HepG2 (cell line): ENCODE data around the gene PRKAR2B. TPM values are rescaled to one million over a fixed set of nuclear protein-coding genes. Genes with fewer than 3 reads are reported as not detected.

Source experiments
- ATAC-seq: fragments of 200-7000 bp; cut with Tn5 transposase; 3 replicates; pipeline ENCODE4 v1.9.1; 2020; ENCODE audit warnings: mild to moderate bottlenecking, moderate library complexity
- BruUV-seq: library from RNA; stranded (reverse); fragments of 400-500 nt; replicated peaks from 2 replicates; lab custom pipeline; 2021; lab: Mats Ljungman, UMichigan
- CTCF ChIA-PET: fragments of 300-600 bp; formaldehyde crosslinking; extraction: SDS; loops from one replicate; lab custom pipeline; 2021; ENCODE audit warnings: low total read pairs, inconsistent platforms, low intra/inter-chr PET ratio; lab: Yijun Ruan, JAX
- POLR2A ChIA-PET: fragments of 350-600 bp; sonication (Branson Sonifier 250); formaldehyde crosslinking; loops from one replicate; lab custom pipeline; 2020; ENCODE audit warnings: antibody characterized with exemption, inconsistent platforms; lab: Yijun Ruan, JAX
- DNase-seq: peaks from one replicate; pipeline ENCODE4 v3.0.0-alpha.2; 2015; ENCODE audit warnings: low spot score
- FAIRE-seq: peaks from 3 replicates; lab custom pipeline; 2011; peaks lifted over from hg19 to GRCh38; lab: Jason Lieb, UNC
- H2AFZ ChIP-seq: one replicate; pipeline ENCODE4 v1.6.1; 2011; ENCODE audit warnings: low read length, inconsistent platforms
- H3K27ac ChIP-seq: fragments of 300-600 bp; 3 replicates; pipeline ENCODE4 v1.8.0; 2011; ENCODE audit warnings: mixed run types, mild to moderate bottlenecking, mixed read lengths, low read length, inconsistent platforms; ENCODE audit not compliant: insufficient read depth; ENCODE audit errors: extremely low read length
- H3K27me3 ChIP-seq, 2 experiments: fragments of 200-600 bp in 1 of 2; 2 replicates in 1 of 2; 3 replicates in 1 of 2; pipeline versions ENCODE4 v1.6.0 to v1.8.0; 2011; ENCODE audit warnings: low read length in 2 of 2, mild to moderate bottlenecking in 2 of 2, moderate library complexity in 2 of 2, inconsistent platforms in 1 of 2; ENCODE audit not compliant: insufficient read depth in 2 of 2, control insufficient read depth in 1 of 2
- H3K36me3 ChIP-seq, 2 experiments: fragments of 200-600 bp in 1 of 2; replicated peaks in 1 of 2; 2 replicates in 1 of 2; 3 replicates in 1 of 2; pipeline versions ENCODE4 v1.5.1 to v1.8.0; 2011; ENCODE audit warnings: low read length in 2 of 2, inconsistent platforms in 1 of 2; ENCODE audit not compliant: insufficient read depth in 2 of 2, control insufficient read depth in 1 of 2
- H3K4me1 ChIP-seq: 2 replicates; pipeline ENCODE4 v1.5.1; 2012; ENCODE audit warnings: low read length, inconsistent platforms; ENCODE audit not compliant: insufficient read depth
- H3K4me2 ChIP-seq: 2 replicates; pipeline ENCODE4 v1.6.0; 2011; ENCODE audit warnings: low read depth, low read length, inconsistent platforms
- H3K4me3 ChIP-seq, 3 experiments: fragments of 200-600 bp in 1 of 3; sonication (generic), shearing (Covaris generic) in 1 of 3; replicated peaks in 1 of 3; 2 replicates each; pipeline ENCODE4 v1.5.1; 2011 to 2016; ENCODE audit warnings: low read length in 3 of 3, inconsistent platforms in 2 of 3, low read depth in 2 of 3, mild to moderate bottlenecking in 2 of 3, control low read depth in 1 of 3, mixed read lengths in 1 of 3; ENCODE audit not compliant: insufficient read depth in 1 of 3
- H3K79me2 ChIP-seq: one replicate; pipeline ENCODE4 v1.6.1; 2011; ENCODE audit warnings: low read length, inconsistent platforms; ENCODE audit not compliant: insufficient read depth
- H3K9ac ChIP-seq: 2 replicates; pipeline ENCODE4 v1.6.0; 2011; ENCODE audit warnings: mild to moderate bottlenecking, low read depth, low read length, inconsistent platforms; ENCODE audit not compliant: insufficient read depth
- H3K9me3 ChIP-seq: 2 replicates; pipeline ENCODE4 v1.5.1; 2012; ENCODE audit warnings: mild to moderate bottlenecking, low read length
- H4K20me1 ChIP-seq: 2 replicates; pipeline ENCODE4 v1.6.0; 2011; ENCODE audit warnings: inconsistent platforms, mild to moderate bottlenecking, low read length, moderate library complexity; ENCODE audit not compliant: insufficient read depth
- AHR ChIP-seq: IDR thresholded peaks from 2 replicates; pipeline ENCODE4 v1.6.1; 2018; ENCODE audit warnings: missing genetic modification reagents, missing compliant biosample characterization
- AKAP8 ChIP-seq: sonication (generic); formaldehyde crosslinking; IDR thresholded peaks from 2 replicates; pipeline ENCODE4 v1.5.1; 2020; ENCODE audit warnings: mild to moderate bottlenecking, missing genetic modification reagents
- CTCF ChIP-seq: sonication (generic); formaldehyde crosslinking; IDR thresholded peaks from 2 replicates; pipeline ENCODE4 v1.5.0; 2020; ENCODE audit warnings: mild to moderate bottlenecking, missing genetic modification reagents, moderate library complexity
- JUNB ChIP-seq: sonication (generic); formaldehyde crosslinking; IDR thresholded peaks from 2 replicates; pipeline ENCODE4 v1.8.0; 2022; ENCODE audit warnings: missing genetic modification reagents, mild to moderate bottlenecking, borderline replicate concordance
- MED8 ChIP-seq: sonication (generic); formaldehyde crosslinking; IDR thresholded peaks from 2 replicates; pipeline ENCODE4 v1.8.1; 2023; ENCODE audit warnings: mild to moderate bottlenecking, missing genetic modification reagents; ENCODE audit not compliant: insufficient replicate concordance
- NCOR1 ChIP-seq: fragments of 200-600 bp; sonication (generic); IDR thresholded peaks from 2 replicates; pipeline ENCODE4 v1.7.0; 2017; ENCODE audit warnings: antibody characterized with exemption, low read length, borderline replicate concordance
- TAF1 ChIP-seq: sonication (generic); formaldehyde crosslinking; IDR thresholded peaks from 2 replicates; pipeline ENCODE4 v1.4.0; 2020; ENCODE audit warnings: missing genetic modification reagents
- ZBTB43 ChIP-seq: sonication (generic); formaldehyde crosslinking; conservative IDR thresholded peaks from 2 replicates; pipeline ENCODE4 v1.4.0; 2020; ENCODE audit warnings: missing genetic modification reagents
- ZNF205 ChIP-seq: IDR thresholded peaks from 2 replicates; pipeline ENCODE4 v1.6.1; 2018; ENCODE audit warnings: missing biosample characterization, missing genetic modification reagents
- ZNF276 ChIP-seq: sonication (generic); formaldehyde crosslinking; IDR thresholded peaks from 2 replicates; pipeline ENCODE4 v1.4.0; 2020; ENCODE audit warnings: mild to moderate bottlenecking, low read depth, missing genetic modification reagents
- ZNF383 ChIP-seq: sonication (generic); formaldehyde crosslinking; IDR thresholded peaks from 2 replicates; pipeline ENCODE4 v1.4.0; 2020; ENCODE audit warnings: missing genetic modification reagents, mild to moderate bottlenecking, borderline replicate concordance
- ZNF441 ChIP-seq: sonication (generic); formaldehyde crosslinking; IDR thresholded peaks from 2 replicates; pipeline ENCODE4 v1.7.0; 2021; ENCODE audit warnings: missing genetic modification reagents, borderline replicate concordance
- ZNF883 ChIP-seq: sonication (generic); formaldehyde crosslinking; IDR thresholded peaks from 2 replicates; pipeline ENCODE4 v1.5.1; 2020; ENCODE audit warnings: mild to moderate bottlenecking, missing genetic modification reagents; ENCODE audit errors: not compliant biosample characterization
- ZSCAN12 ChIP-seq: sonication (generic); formaldehyde crosslinking; IDR thresholded peaks from 2 replicates; pipeline ENCODE4 v1.9.0; 2021; ENCODE audit warnings: mild to moderate bottlenecking, missing genetic modification reagents
- ZSCAN25 ChIP-seq: sonication (generic); formaldehyde crosslinking; IDR thresholded peaks from 2 replicates; pipeline ENCODE4 v1.8.0; 2022; ENCODE audit warnings: mild to moderate bottlenecking, missing genetic modification reagents
- WGBS: methylation state at CpG from one replicate; pipeline ENCODE4 v1.1.6; 2017; ENCODE audit warnings: low lambda C conversion rate; 5-methylcytosine and 5-hydroxymethylcytosine counted together
- in situ Hi-C: cut with HindIII; loops from 2 replicates; pipeline ENCODE4 v1.10.0; 2017; ENCODE audit warnings: low pct_unique_long_range_greater_than_20kb; ENCODE audit not compliant: extremely low pct_ligation_motif_present
- intact Hi-C: fragments of 100-400 bp; cut with micrococcal nuclease; formaldehyde crosslinking; loops from one replicate; pipeline ENCODE4 v1.10.0; 2022; ENCODE audit not compliant: unreplicated experiment
- polyA plus RNA-seq, 8 experiments: library from polyadenylated mRNA; depleted of rRNA in 3 of 8; stranded (reverse) in 7 of 8; unstranded in 1 of 8; fragments of >200 nt; fragmentation: Illumina TruSeq in 4 of 8; extraction: Trizol in 4 of 8; gene quantifications; 2 replicates each; pipeline versions ENCODE4 v1.2.1 to v1.2.3, GENCODE V29; 2011 to 2016; ENCODE audit warnings: low read depth in 4 of 8, missing spikeins in 1 of 8, mixed read lengths in 1 of 8; ENCODE audit not compliant: insufficient read depth in 1 of 8
- total RNA-seq, 5 experiments: library from RNA; depleted of rRNA; stranded (reverse); fragments of >200 nt; fragmentation: Illumina TruSeq; extraction: Trizol; gene quantifications; 2 replicates each; pipeline ENCODE4 v1.2.3, GENCODE V29; 2016; ENCODE audit warnings: low read depth in 1 of 5
- TF ChIP-seq, protein P1 (sequence below): sonication (generic); formaldehyde crosslinking; IDR thresholded peaks from 2 replicates; pipeline ENCODE4 v1.5.1; 2020; ENCODE audit warnings: mild to moderate bottlenecking, missing genetic modification reagents

PRKAR2B gene
- total and polyA plus RNA-seq, 2 of the 13 experiments (the other 11 are each of a cell fraction or from before 2014, with no cell fraction given): not detected

DNA sequence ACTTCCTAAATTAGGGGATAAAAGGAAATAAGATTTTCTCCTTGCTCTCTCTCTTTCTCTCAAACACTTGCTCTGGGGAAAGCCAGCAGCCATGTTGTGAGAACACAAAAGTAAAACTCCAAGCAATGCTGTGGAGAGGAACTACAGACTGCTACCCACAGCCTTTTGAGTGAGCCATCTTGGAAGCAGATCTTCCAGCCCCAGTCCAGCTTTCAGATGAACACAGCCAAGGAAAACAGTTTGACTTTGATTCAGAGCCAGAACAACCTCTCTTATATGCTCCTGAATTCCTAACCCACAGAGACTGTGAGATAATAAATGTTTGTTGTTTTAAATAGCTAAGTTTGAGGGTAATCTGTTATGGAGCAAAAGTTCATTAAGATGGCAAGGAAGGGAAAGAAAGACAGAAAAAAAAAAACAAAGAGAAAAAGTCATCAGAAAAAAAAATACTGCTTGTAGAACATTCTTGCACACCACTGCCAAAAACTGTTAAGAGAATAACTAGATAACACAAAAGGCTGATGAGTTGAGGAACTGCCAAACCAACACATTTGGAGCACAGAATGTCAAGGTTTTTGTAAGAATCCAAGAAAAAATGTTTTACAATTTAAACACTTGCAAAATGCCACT, 20.9 kb upstream of the PRKAR2B start (continued):
- TF ChIP-seq ZNF883: no peak

DNA sequence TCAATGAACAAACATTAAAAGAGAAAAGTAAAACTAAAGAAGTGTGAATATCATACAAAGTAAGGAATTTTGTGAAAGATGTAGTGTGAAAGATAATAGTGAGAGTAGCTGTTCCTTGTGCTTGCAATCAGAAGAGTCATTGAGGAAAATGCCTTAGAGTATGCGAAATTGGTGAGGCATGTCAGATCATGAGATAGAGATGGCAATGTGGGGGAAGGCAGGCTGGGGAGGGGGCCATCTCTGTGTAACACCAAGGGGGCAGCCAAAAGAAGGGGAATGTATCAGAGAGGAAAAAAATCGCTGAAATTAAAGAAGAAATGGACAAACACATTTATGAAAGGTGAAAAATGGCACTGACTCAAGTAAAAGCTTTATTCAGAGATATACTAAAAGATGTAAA, 19.6 kb upstream of the PRKAR2B start:
- WGBS: 1% methylated on average over 2 of the region's 2 CpGs
- no TSS peak for BruUV-seq
- Histone ChIP-seq H3K9me3 (no peaks in the 10 kb centered on the region), H3K27me3 (no peaks in the 10 kb centered on the region), H2AFZ (no peak overlapping the region), H3K4me1 (no peaks in the 10 kb centered on the region), H3K9ac (no peak overlapping the region), H3K4me2 (no peak overlapping the region), H3K4me3 (no peak overlapping the region), H3K36me3 (no peaks in the 10 kb centered on the region), H3K79me2 (no peaks in the 10 kb centered on the region), H3K27ac (no peak overlapping the region), H4K20me1 (no peaks in the 10 kb centered on the region)
- DNase-seq (no peak), ATAC-seq (no peak), FAIRE-seq (no peak)
- ChIA-PET CTCF (no interaction called here), POLR2A (no interaction called here)
- in situ Hi-C loops (no loop called here), intact Hi-C loops (no loop called here)
- TF ChIP-seq ZSCAN12 (CRISPR knock-in tag) (no peak), AKAP8 (CRISPR knock-in tag) (no peak), ZNF205 (CRISPR knock-in tag) (no peak), AHR (CRISPR knock-in tag) (no peak), MED8 (CRISPR knock-in tag) (no peak), ZNF441 (CRISPR knock-in tag) (no peak), JUNB (CRISPR knock-in tag) (no peak), NCOR1 (no peak), CTCF (CRISPR knock-in tag) (no peak), ZSCAN25 (no peak), ZNF276 (CRISPR knock-in tag) (no peak), ZNF383 (CRISPR knock-in tag) (no peak), TAF1 (CRISPR knock-in tag) (no peak), ZBTB43 (CRISPR knock-in tag) (no peak)
- TF ChIP-seq, protein P1, sequence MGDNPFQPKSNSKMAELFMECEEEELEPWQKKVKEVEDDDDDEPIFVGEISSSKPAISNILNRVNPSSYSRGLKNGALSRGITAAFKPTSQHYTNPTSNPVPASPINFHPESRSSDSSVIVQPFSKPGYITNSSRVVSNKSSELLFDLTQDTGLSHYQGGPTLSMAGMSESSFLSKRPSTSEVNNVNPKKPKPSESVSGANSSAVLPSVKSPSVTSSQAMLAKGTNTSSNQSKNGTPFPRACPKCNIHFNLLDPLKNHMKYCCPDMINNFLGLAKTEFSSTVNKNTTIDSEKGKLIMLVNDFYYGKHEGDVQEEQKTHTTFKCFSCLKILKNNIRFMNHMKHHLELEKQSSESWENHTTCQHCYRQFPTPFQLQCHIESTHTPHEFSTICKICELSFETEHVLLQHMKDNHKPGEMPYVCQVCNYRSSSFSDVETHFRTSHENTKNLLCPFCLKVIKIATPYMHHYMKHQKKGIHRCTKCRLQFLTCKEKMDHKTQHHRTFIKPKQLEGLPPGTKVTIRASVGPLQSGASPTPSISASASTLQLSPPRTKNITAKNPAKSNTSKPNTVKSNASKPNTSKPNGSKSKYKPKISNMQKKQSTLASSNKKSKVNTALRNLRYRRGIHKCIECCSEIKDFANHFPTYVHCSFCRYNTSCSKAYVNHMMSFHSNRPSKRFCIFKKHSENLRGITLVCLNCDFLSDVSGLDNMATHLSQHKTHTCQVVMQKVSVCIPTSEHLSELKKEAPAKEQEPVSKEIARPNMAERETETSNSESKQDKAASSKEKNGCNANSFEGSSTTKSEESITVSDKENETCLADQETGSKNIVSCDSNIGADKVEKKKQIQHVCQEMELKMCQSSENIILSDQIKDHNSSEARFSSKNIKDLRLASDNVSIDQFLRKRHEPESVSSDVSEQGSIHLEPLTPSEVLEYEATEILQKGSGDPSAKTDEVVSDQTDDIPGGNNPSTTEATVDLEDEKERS (CRISPR knock-in tag): no peak
